K562 (cell line): ENCODE data around the gene C2orf42. TPM values are rescaled to one million over a fixed set of nuclear protein-coding genes. Genes with fewer than 3 reads are reported as not detected.
A peak's percentile ranks its signal among the peaks of the same experiment; 100 is the strongest.

Source experiments
- ATF1 ChIP-seq, 2 experiments: fragments of 450-650 bp in 1 of 2; IDR thresholded peaks; 2 replicates each; pipeline ENCODE4 v1.6.1; 2016; ENCODE audit warnings: missing compliant biosample characterization in 1 of 2, missing genetic modification characterization in 1 of 2
- CBX3 ChIP-seq, 2 experiments: IDR thresholded peaks; 1 replicate in 1 of 2; 2 replicates in 1 of 2; pipeline ENCODE4 v1.6.1; 2012; ENCODE audit warnings: inconsistent platforms in 2 of 2, low read length in 2 of 2, borderline replicate concordance in 1 of 2, control low read depth in 1 of 2
- DEAF1 ChIP-seq: fragments of 450-650 bp; formaldehyde crosslinking; IDR thresholded peaks from 2 replicates; pipeline ENCODE4 v1.4.0; 2020; ENCODE audit warnings: mild to moderate bottlenecking, moderate library complexity
- GATA2 ChIP-seq: sonication (generic); formaldehyde crosslinking; IDR thresholded peaks from 2 replicates; pipeline ENCODE4 v1.4.0; 2020; ENCODE audit warnings: mild to moderate bottlenecking, missing genetic modification reagents
- HMG20B ChIP-seq: fragments of 250-450 bp; sonication (Bioruptor Pico); IDR thresholded peaks from 2 replicates; pipeline ENCODE4 v1.5.0; 2021; ENCODE audit warnings: mild to moderate bottlenecking
- LARP7 ChIP-seq: fragments of 450-650 bp; IDR thresholded peaks from 2 replicates; pipeline ENCODE4 v1.6.1; 2016
- NUFIP1 ChIP-seq: fragments of 450-650 bp; IDR thresholded peaks from 2 replicates; pipeline ENCODE4 v1.6.1; 2018; ENCODE audit not compliant: partially characterized antibody
- PCBP1 ChIP-seq: fragments of 200-400 bp; formaldehyde crosslinking; IDR thresholded peaks from 2 replicates; pipeline ENCODE4 v1.6.1; 2018; ENCODE audit warnings: mild to moderate bottlenecking, low read depth, low read length; ENCODE audit not compliant: poor library complexity, severe bottlenecking
- POLR2AphosphoS5 ChIP-seq: IDR thresholded peaks from 2 replicates; pipeline ENCODE4 v1.6.1; 2011; ENCODE audit warnings: mild to moderate bottlenecking, low read depth, low read length, moderate library complexity; ENCODE audit not compliant: control insufficient read depth, insufficient read depth
- POLR2G ChIP-seq: fragments of 200-400 bp; formaldehyde crosslinking; IDR thresholded peaks from 2 replicates; pipeline ENCODE4 v1.6.1; 2017; ENCODE audit warnings: low read depth, mild to moderate bottlenecking, antibody characterized with exemption, low read length, moderate library complexity
- POLR3A ChIP-seq: IDR thresholded peaks from 2 replicates; pipeline ENCODE4 v1.6.1; 2011; ENCODE audit warnings: borderline replicate concordance, mild to moderate bottlenecking, moderate library complexity; ENCODE audit not compliant: insufficient read length, insufficient read depth; ENCODE audit errors: extremely low read depth
- RNF219 ChIP-seq: fragments of 250-450 bp; sonication (Bioruptor Pico); IDR thresholded peaks from 2 replicates; pipeline ENCODE4 v1.5.0; 2022; ENCODE audit warnings: mild to moderate bottlenecking
- SRSF3 ChIP-seq: fragments of 200-400 bp; formaldehyde crosslinking; IDR thresholded peaks from 2 replicates; pipeline ENCODE4 v1.6.1; 2016; ENCODE audit warnings: mild to moderate bottlenecking, low read length, moderate library complexity; ENCODE audit not compliant: insufficient read depth
- ZKSCAN3 ChIP-seq: fragments of 250-450 bp; sonication (Bioruptor Pico); IDR thresholded peaks from 2 replicates; pipeline ENCODE4 v1.4.0; 2020
- ZNF23 ChIP-seq: fragments of 250-450 bp; sonication (Bioruptor Pico); IDR thresholded peaks from 2 replicates; pipeline ENCODE4 v1.4.0; 2020; ENCODE audit warnings: mild to moderate bottlenecking
- ZNF583 ChIP-seq: fragments of 250-450 bp; sonication (Bioruptor Pico); IDR thresholded peaks from 2 replicates; pipeline ENCODE4 v1.4.0; 2020
- ZNF589 ChIP-seq: fragments of 200-800 bp; sonication (Bioruptor generic); IDR thresholded peaks from 2 replicates; pipeline ENCODE4 v1.6.1; 2016; ENCODE audit warnings: low read depth, missing genetic modification characterization, missing compliant biosample characterization
- polyA plus RNA-seq, 8 experiments: library from polyadenylated mRNA; depleted of rRNA in 4 of 8; stranded (reverse) in 5 of 8; unstranded in 3 of 8; fragments of >200 nt; fragmentation: Nextera tagmentation in 2 of 8; fragmentation: Illumina TruSeq in 1 of 8; extraction: Ambion mirVana in 2 of 8; extraction: Trizol in 1 of 8; gene quantifications; 2 replicates each; pipeline versions ENCODE4 v1.2.1 to v1.2.3, GENCODE V29; 2011 to 2014; ENCODE audit warnings: inconsistent platforms in 1 of 8, missing spikeins in 1 of 8
- total RNA-seq, 7 experiments: library from RNA; depleted of rRNA in 6 of 7; stranded (reverse); fragments of >200 nt in 6 of 7; fragmentation: Illumina TruSeq in 2 of 7; extraction: Trizol in 2 of 7; gene quantifications; 2 replicates each; pipeline versions ENCODE4 v1.2.1 to v1.2.3, GENCODE V29; 2011 to 2021; ENCODE audit warnings: low replicate concordance in 1 of 7
- TF ChIP-seq, protein P1 (sequence below): sonication (generic); formaldehyde crosslinking; IDR thresholded peaks from 2 replicates; pipeline ENCODE4 v1.8.1; 2023; ENCODE audit warnings: mild to moderate bottlenecking, missing genetic modification reagents
- TF ChIP-seq, protein P2 (sequence below): sonication (generic); formaldehyde crosslinking; IDR thresholded peaks from 2 replicates; pipeline ENCODE4 v1.8.0; 2022; ENCODE audit warnings: mild to moderate bottlenecking, missing genetic modification reagents
- TF ChIP-seq, protein P3 (sequence below): IDR thresholded peaks from 2 replicates; pipeline ENCODE4 v1.6.1; 2011; ENCODE audit not compliant: insufficient read length; ENCODE audit errors: extremely low read depth

Gene C2orf42
- total and polyA plus RNA-seq, 9 of the 15 experiments (the other 6 are each of a cell fraction or from before 2014, with no cell fraction given), result 4.6 to 10.9 (median 7.5) TPM

DNA sequence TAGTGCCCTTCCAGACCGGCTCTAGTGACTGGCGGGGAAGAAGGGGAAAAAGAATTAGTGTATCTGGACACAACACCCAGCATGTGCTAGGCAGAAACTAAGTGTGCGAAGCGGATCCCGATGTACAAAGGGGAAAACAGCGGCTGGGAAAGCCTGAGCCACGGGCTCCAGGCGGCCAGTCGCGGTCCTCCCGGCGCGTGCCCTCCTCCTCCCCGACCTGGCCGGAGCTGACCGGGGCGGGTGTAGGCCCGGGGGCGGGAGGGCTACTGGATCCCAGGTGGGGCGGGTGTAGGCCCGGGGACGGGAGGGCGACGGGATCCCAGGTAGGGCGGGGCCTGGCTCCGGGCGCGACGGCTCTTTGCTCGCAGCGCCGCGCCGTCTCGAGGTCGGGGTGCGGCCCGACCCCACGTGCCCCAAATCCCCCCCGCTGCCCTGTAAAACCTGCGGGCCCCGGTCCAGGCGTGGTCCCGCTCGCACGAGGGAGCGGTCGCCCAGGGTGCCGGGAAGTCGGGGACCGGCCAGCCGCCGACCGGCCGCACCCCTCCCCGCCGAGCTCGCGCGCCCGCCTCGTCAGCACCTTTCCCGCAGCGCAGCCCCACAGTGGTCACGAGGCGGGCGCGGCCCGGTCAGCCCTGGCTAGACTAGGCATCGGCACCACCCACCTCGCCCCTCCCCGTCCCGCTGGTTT lies 48.8 kb downstream of the C2orf42 start (continued):
- TF ChIP-seq, protein P1, sequence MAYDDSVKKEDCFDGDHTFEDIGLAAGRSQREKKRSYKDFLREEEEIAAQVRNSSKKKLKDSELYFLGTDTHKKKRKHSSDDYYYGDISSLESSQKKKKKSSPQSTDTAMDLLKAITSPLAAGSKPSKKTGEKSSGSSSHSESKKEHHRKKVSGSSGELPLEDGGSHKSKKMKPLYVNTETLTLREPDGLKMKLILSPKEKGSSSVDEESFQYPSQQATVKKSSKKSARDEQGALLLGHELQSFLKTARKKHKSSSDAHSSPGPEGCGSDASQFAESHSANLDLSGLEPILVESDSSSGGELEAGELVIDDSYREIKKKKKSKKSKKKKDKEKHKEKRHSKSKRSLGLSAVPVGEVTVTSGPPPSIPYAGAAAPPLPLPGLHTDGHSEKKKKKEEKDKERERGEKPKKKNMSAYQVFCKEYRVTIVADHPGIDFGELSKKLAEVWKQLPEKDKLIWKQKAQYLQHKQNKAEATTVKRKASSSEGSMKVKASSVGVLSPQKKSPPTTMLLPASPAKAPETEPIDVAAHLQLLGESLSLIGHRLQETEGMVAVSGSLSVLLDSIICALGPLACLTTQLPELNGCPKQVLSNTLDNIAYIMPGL, result peak; percentile 64; the same call in 1 of the 2 replicates
- TF ChIP-seq, protein P2, sequence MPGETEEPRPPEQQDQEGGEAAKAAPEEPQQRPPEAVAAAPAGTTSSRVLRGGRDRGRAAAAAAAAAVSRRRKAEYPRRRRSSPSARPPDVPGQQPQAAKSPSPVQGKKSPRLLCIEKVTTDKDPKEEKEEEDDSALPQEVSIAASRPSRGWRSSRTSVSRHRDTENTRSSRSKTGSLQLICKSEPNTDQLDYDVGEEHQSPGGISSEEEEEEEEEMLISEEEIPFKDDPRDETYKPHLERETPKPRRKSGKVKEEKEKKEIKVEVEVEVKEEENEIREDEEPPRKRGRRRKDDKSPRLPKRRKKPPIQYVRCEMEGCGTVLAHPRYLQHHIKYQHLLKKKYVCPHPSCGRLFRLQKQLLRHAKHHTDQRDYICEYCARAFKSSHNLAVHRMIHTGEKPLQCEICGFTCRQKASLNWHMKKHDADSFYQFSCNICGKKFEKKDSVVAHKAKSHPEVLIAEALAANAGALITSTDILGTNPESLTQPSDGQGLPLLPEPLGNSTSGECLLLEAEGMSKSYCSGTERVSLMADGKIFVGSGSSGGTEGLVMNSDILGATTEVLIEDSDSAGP (CRISPR knock-in tag), result no peak
- TF ChIP-seq ZKSCAN3 (CRISPR knock-in tag) (no peak), NUFIP1 (no peak), POLR2AphosphoS5 (no peak; the same call in 1 of the 2 replicates), SRSF3 (no peak), GATA2 (no peak), CBX3 (IDR thresholded peaks at IDR 0.05; ENCODE audit: borderline replicate concordance in 1 of 2, low read length in 2 of 2) (peak in 1 of 2 experiments; percentile 12; a peak in 1 of 3 replicates), LARP7 (no peak), DEAF1 (CRISPR knock-in tag) (no peak), RNF219 (CRISPR knock-in tag) (no peak), HMG20B (CRISPR knock-in tag) (no peak), POLR3A (no peak), ZNF583 (CRISPR knock-in tag) (no peak; the same call in 1 of the 2 replicates), ZNF23 (CRISPR knock-in tag) (no peak), ATF1 (CRISPR knock-in tag; IDR thresholded peaks at IDR 0.05) (no peak), ATF1 (tag; IDR thresholded peaks at IDR 0.05) (no peak), ZNF589 (CRISPR knock-in tag) (no peak; the same call in 1 of the 2 replicates), PCBP1 (peak; percentile 99), POLR2G (peak; percentile 91)
- TF ChIP-seq, protein P3, sequence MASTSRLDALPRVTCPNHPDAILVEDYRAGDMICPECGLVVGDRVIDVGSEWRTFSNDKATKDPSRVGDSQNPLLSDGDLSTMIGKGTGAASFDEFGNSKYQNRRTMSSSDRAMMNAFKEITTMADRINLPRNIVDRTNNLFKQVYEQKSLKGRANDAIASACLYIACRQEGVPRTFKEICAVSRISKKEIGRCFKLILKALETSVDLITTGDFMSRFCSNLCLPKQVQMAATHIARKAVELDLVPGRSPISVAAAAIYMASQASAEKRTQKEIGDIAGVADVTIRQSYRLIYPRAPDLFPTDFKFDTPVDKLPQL, result no peak
